A673 (cell line): ENCODE results near the gene ATG2B. TPM values are rescaled to one million over a fixed set of nuclear protein-coding genes. Genes with fewer than 3 reads are reported as not detected.

Experiments
- BruUV-seq: library from RNA; stranded (reverse); fragments of 400-500 nt; replicated peaks from 2 replicates; lab custom pipeline; 2021; lab: Mats Ljungman, UMichigan
- CTCF ChIA-PET: fragments of 300-600 bp; sonication (Branson Sonifier 250); formaldehyde crosslinking; loops from one replicate; lab custom pipeline; 2022; ENCODE audit warnings: antibody characterized with exemption; lab: Charles Lee
- POLR2A ChIA-PET: fragments of 300-600 bp; sonication (Branson Sonifier 250); formaldehyde crosslinking; loops from one replicate; lab custom pipeline; 2022; ENCODE audit warnings: antibody characterized with exemption; ENCODE audit not compliant: low non-redundant PET; lab: Charles Lee
- DNase-seq: peaks from one replicate; pipeline ENCODE4 v3.0.0-alpha.2; 2015; ENCODE audit warnings: low spot score
- H3K27ac ChIP-seq: fragments of 200-600 bp; sonication (generic); 2 replicates; pipeline ENCODE4 v1.5.1; 2016; ENCODE audit warnings: mixed run types, low read depth, mild to moderate bottlenecking, mixed read lengths, antibody characterized with exemption, low read length; ENCODE audit not compliant: poor library complexity, severe bottlenecking
- H3K27me3 ChIP-seq: fragments of 200-600 bp; sonication (generic); replicated peaks from 2 replicates; pipeline ENCODE4 v1.6.1; 2017; ENCODE audit warnings: mixed run types, low read depth, mild to moderate bottlenecking, mixed read lengths, antibody characterized with exemption, low read length; ENCODE audit not compliant: insufficient read depth, poor library complexity
- H3K36me3 ChIP-seq: fragments of 200-600 bp; sonication (generic); 2 replicates; pipeline ENCODE4 v1.6.1; 2016; ENCODE audit warnings: mixed run types, mild to moderate bottlenecking, mixed read lengths, antibody characterized with exemption, low read length; ENCODE audit not compliant: insufficient read depth, poor library complexity, severe bottlenecking
- H3K4me1 ChIP-seq: fragments of 200-600 bp; sonication (generic); 2 replicates; pipeline ENCODE4 v1.6.1; 2017; ENCODE audit warnings: mixed run types, mild to moderate bottlenecking, mixed read lengths, antibody characterized with exemption, low read length; ENCODE audit not compliant: insufficient read depth, poor library complexity, severe bottlenecking
- H3K4me3 ChIP-seq: fragments of 200-600 bp; sonication (generic); 2 replicates; pipeline ENCODE4 v1.5.1; 2016; ENCODE audit warnings: low read depth, mixed run types, mild to moderate bottlenecking, mixed read lengths, low read length; ENCODE audit not compliant: poor library complexity, severe bottlenecking
- H3K9me3 ChIP-seq: fragments of 200-600 bp; sonication (generic); 2 replicates; pipeline ENCODE4 v1.6.1; 2016; ENCODE audit warnings: mixed run types, low read depth, mild to moderate bottlenecking, mixed read lengths, antibody characterized with exemption, low read length; ENCODE audit not compliant: poor library complexity, severe bottlenecking
- EZH2 ChIP-seq: fragments of 200-600 bp; sonication (generic); IDR thresholded peaks from 2 replicates; pipeline ENCODE4 v1.6.1; 2017; ENCODE audit warnings: borderline replicate concordance, low read depth, mild to moderate bottlenecking, mixed read lengths, antibody characterized with exemption, low read length; ENCODE audit not compliant: poor library complexity, severe bottlenecking
- intact Hi-C: fragments of 100-400 bp; cut with micrococcal nuclease; formaldehyde crosslinking; loops from one replicate; pipeline ENCODE4 v1.10.0; 2022; ENCODE audit not compliant: unreplicated experiment
- total RNA-seq: library from RNA; stranded (reverse); gene quantifications from 2 replicates; pipeline ENCODE4 v1.2.3, GENCODE V29; 2021
- TF ChIP-seq, protein P1 (sequence below): fragments of 300-800, 200-600 bp; sonication (generic); conservative IDR thresholded peaks from 2 replicates; pipeline ENCODE4 v1.5.1; 2017; ENCODE audit warnings: low read depth, mild to moderate bottlenecking, antibody characterized with exemption, low read length, moderate library complexity, mixed read lengths

Gene ATG2B
- total RNA-seq, 1 experiment from 2014 or later = 22.7 TPM

DNA sequence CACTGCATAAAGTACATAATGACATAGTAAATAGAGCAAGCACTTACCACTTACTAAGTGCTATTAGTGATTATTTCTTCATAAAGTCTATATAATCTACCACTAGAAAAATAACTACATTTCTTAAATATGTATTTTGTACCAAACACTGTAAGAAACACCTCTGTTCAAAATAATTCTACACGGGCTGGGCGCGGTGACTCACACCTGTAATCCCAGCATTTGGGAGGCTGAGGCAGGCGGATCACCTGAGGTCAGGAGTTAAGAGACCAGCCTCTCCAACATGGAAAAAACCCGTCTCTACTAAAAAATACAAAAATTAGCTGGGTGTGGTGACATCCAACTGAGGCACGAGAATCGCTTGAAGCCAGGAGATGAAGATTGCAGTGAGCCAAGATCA, 38.9 kb downstream of the ATG2B start:
- BruUV-seq = no TSS peak
- TF ChIP-seq, protein P1, sequence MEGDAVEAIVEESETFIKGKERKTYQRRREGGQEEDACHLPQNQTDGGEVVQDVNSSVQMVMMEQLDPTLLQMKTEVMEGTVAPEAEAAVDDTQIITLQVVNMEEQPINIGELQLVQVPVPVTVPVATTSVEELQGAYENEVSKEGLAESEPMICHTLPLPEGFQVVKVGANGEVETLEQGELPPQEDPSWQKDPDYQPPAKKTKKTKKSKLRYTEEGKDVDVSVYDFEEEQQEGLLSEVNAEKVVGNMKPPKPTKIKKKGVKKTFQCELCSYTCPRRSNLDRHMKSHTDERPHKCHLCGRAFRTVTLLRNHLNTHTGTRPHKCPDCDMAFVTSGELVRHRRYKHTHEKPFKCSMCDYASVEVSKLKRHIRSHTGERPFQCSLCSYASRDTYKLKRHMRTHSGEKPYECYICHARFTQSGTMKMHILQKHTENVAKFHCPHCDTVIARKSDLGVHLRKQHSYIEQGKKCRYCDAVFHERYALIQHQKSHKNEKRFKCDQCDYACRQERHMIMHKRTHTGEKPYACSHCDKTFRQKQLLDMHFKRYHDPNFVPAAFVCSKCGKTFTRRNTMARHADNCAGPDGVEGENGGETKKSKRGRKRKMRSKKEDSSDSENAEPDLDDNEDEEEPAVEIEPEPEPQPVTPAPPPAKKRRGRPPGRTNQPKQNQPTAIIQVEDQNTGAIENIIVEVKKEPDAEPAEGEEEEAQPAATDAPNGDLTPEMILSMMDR = no peak
- no peak for TF ChIP-seq EZH2
- ChIA-PET CTCF (no interaction called here), POLR2A (no interaction called here)
- H3K4me3 ChIP-seq = no peak overlapping the region
- DNase-seq = no peak
- peaks cover 7% of the 10 kb centered on the region for H3K36me3 ChIP-seq
- no peaks in the 10 kb centered on the region for H3K27me3 ChIP-seq
- intact Hi-C loops = no loop called here
- H3K9me3 ChIP-seq = no peaks in the 10 kb centered on the region
- H3K27ac ChIP-seq = no peak overlapping the region
- H3K4me1 ChIP-seq = no peaks in the 10 kb centered on the region

DNA sequence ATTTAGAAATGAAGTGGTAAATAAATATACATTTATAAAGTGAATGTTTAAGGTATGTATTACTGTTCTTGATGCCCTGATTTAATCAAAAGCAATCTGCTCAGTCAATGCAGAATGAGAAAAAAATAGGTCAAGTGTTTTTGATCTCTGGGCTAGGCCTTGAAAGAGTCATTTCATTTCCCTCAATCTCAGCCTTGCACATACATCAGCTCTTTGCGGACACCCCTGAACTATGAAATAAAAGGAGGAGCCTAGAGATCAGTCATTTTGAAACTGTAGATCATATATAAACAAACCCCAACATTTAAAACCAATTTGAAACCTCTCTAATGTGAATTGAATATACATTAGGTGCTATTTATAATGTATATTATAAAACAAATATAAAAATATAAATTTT, 42.5 kb downstream of the ATG2B start:
- intact Hi-C loops = no loop called here
- Histone ChIP-seq H3K4me1 (no peaks in the 10 kb centered on the region), H3K27ac (no peak overlapping the region), H3K4me3 (no peak overlapping the region), H3K36me3 (peaks cover 17% of the 10 kb centered on the region), H3K9me3 (no peaks in the 10 kb centered on the region), H3K27me3 (no peaks in the 10 kb centered on the region)
- ChIA-PET POLR2A (no interaction called here), CTCF (no interaction called here)
- DNase-seq = no peak
- no TSS peak for BruUV-seq
- TF ChIP-seq, protein P1 = no peak
- no peak for TF ChIP-seq EZH2

DNA sequence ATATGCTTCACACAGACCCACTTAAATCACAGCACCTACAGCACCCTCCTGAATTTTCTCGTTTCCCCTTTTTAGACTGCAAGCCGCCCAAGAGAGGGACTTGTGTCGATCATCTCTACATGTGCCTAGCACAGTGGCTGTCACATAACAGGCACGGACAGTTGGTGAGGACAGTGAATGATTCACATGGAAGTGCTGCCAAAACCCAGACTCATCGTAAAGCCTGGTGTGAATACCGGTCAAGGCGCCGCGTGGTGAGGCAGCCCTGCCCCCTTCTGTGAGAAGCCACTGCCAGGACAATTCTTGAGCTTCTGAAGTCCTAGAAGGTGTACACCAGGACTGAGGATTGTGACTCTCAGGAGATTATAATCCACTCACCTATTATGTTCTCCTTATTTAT, 44.3 kb downstream of the ATG2B start:
- DNase-seq = no peak
- Histone ChIP-seq H3K36me3 (peaks cover 16% of the 10 kb centered on the region), H3K27ac (no peak overlapping the region), H3K4me3 (no peak overlapping the region), H3K9me3 (no peaks in the 10 kb centered on the region), H3K27me3 (no peaks in the 10 kb centered on the region), H3K4me1 (no peaks in the 10 kb centered on the region)
- POLR2A ChIA-PET = interaction anchor here (0.6 kb wide), 1 partner anchor 66 kb away, joined by 3 read pairs; no protein-coding TSS in a partner anchor
- CTCF ChIA-PET = no interaction called here
- no TSS peak for BruUV-seq
- no peak for TF ChIP-seq EZH2
- TF ChIP-seq, protein P1 = no peak
- intact Hi-C loops = no loop called here
